Upper lobe of left lung (tissue), 4 donors: Measurements from ENCODE around the gene PRICKLE1.

Experiments used
- POLR2A ChIP-seq, 4 donors: fragments of 450-650 bp; IDR thresholded peaks; one replicate each; pipeline ENCODE4 v1.5.1; 2016 to 2017; ENCODE audit warnings: antibody characterized with exemption in 4 of 4, mild to moderate bottlenecking in 2 of 4
- TF ChIP-seq, protein P1 (sequence below), 6 experiments: fragments of 450-650 bp in 4 of 6; fragments of 200-600 bp in 2 of 6; sonication (generic) in 2 of 6; IDR thresholded peaks; one replicate each; pipeline ENCODE4 v1.5.1; 2016 to 2019; ENCODE audit warnings: antibody characterized with exemption in 6 of 6

DNA sequence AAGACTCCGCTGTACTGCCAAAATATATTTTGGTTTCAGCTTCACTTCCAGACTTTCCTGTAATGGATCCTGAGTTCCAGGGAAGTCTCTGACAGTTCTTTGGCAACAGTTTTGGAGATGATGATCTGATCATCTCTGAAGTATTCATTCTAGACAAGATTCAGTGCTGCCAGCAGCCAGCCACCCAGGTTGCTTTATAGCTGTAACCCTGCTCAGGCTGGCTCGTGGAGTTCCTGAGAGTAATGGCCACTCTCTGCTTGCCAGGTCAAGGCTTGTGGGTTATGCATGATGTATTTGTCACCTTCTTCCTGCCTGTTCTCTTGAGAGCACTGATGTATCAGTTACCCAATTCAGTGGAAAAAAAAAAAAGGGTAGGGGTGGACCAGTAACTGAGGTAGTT, 139.3 kb downstream of the PRICKLE1 start:
- TF ChIP-seq, protein P1, sequence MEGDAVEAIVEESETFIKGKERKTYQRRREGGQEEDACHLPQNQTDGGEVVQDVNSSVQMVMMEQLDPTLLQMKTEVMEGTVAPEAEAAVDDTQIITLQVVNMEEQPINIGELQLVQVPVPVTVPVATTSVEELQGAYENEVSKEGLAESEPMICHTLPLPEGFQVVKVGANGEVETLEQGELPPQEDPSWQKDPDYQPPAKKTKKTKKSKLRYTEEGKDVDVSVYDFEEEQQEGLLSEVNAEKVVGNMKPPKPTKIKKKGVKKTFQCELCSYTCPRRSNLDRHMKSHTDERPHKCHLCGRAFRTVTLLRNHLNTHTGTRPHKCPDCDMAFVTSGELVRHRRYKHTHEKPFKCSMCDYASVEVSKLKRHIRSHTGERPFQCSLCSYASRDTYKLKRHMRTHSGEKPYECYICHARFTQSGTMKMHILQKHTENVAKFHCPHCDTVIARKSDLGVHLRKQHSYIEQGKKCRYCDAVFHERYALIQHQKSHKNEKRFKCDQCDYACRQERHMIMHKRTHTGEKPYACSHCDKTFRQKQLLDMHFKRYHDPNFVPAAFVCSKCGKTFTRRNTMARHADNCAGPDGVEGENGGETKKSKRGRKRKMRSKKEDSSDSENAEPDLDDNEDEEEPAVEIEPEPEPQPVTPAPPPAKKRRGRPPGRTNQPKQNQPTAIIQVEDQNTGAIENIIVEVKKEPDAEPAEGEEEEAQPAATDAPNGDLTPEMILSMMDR (IDR thresholded peaks at IDR 0.05): no peak
- no peak for TF ChIP-seq POLR2A (IDR thresholded peaks at IDR 0.05)
